Stomach smooth muscle (tissue), 2 donors: Measurements from ENCODE around the gene GRHL1.

Source experiments
- H3K27ac ChIP-seq: one replicate; pipeline ENCODE4 v1.7.0; 2013; ENCODE audit warnings: mild to moderate bottlenecking, low read length, inconsistent platforms
- H3K27me3 ChIP-seq, 2 donors: one replicate each; pipeline ENCODE4 v1.7.0; 2013; ENCODE audit warnings: low read length in 2 of 2; ENCODE audit not compliant: insufficient read depth in 2 of 2, control insufficient read depth in 1 of 2
- H3K36me3 ChIP-seq, 2 donors: one replicate each; pipeline ENCODE4 v1.7.0; 2013; ENCODE audit warnings: low read length in 2 of 2; ENCODE audit not compliant: control insufficient read depth in 2 of 2, insufficient read depth in 2 of 2
- H3K4me1 ChIP-seq: one replicate; pipeline ENCODE4 v1.7.0; 2013; ENCODE audit warnings: low read length; ENCODE audit not compliant: control insufficient read depth, insufficient read depth
- H3K4me3 ChIP-seq, 2 donors: one replicate each; pipeline ENCODE4 v1.7.0; 2013; ENCODE audit warnings: low read length in 2 of 2
- H3K9ac ChIP-seq, 2 donors: one replicate each; pipeline ENCODE4 v1.7.0; 2013; ENCODE audit warnings: low read length in 2 of 2, mild to moderate bottlenecking in 1 of 2
- H3K9me3 ChIP-seq, 2 donors: one replicate each; pipeline ENCODE4 v1.7.0; 2013; ENCODE audit warnings: low read length in 2 of 2; ENCODE audit not compliant: control insufficient read depth in 2 of 2
- donor health status: healthy.
- donor health status: Pancreatic carcinoma.

Gene GRHL1

DNA sequence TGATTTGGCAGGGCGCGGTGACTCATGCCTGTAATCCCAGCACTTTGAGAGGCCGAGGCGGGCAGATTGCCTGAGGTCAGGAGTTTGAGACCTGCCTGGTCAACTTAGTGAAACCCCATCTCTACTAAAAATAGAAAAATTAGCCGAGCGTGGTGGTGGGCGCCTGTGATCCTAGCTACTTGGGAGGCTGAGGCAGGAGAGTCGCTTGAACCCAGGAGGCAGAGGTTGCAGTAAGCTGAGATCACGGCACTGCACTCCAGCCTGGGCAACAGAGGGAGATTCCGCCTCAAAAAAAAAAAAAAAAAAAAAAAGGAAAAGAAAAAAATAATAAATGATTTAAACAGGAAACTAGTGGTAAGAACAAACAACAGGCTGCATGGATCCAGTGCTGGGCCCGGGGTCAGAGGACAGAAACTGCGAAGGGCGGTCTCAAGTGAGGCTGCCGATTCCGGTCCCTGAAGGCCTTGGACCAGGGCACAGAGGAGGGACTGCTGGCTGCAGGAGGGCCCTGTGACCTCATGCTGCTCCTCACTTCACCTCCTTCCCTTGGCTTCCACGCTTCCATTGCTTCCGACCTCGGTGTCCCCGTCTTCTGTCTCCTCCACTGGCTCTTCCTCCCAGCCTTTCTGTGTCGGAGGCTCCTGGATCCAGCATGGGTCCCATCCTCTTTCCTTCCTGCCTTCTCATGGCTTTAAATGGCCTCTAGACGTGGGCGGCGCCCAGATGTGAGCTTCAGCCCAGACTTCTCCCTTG lies 2.1 kb upstream of the GRHL1 start:
- Histone ChIP-seq H3K9ac (no peak overlapping the region), H3K4me3 (no peak overlapping the region), H3K27me3 (peaks cover 7 to 14% of the 10 kb centered on the region in 2 donors), H3K27ac (no peak overlapping the region), H3K9me3 (no peaks in the 10 kb centered on the region), H3K36me3 (no peaks in the 10 kb centered on the region), H3K4me1 (peaks cover 14% of the 10 kb centered on the region)

DNA sequence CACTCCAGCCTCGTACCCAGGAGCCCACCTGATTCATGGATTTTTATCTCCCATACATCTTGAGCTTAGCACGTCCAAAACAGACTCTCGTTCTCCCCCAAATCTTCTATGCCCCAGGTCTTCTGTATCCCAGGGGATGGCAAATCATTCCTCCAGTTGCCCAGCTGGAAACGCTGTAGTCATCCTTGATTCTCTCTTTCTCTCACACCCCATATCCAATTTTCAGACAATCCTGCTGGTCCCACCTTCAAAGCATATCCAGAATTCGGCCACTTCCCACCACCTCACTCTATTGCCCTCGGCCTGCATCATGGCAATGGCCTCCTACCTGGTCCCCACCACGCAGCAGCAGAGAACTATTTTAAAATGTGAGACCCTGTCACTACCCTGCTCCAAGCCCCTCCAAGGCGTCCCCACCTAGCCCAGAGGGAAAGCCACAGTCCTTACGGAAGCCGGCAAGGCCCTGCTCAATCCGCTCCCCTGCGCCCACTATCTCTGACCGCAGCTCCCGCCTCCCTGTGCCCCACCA lies 1.4 kb upstream of the GRHL1 start:
- peak overlapping the region in 1 of 2 donors; percentile 75 for H3K4me3 ChIP-seq
- no peak overlapping the region for H3K9ac ChIP-seq
- H3K27ac ChIP-seq, result no peak overlapping the region

DNA sequence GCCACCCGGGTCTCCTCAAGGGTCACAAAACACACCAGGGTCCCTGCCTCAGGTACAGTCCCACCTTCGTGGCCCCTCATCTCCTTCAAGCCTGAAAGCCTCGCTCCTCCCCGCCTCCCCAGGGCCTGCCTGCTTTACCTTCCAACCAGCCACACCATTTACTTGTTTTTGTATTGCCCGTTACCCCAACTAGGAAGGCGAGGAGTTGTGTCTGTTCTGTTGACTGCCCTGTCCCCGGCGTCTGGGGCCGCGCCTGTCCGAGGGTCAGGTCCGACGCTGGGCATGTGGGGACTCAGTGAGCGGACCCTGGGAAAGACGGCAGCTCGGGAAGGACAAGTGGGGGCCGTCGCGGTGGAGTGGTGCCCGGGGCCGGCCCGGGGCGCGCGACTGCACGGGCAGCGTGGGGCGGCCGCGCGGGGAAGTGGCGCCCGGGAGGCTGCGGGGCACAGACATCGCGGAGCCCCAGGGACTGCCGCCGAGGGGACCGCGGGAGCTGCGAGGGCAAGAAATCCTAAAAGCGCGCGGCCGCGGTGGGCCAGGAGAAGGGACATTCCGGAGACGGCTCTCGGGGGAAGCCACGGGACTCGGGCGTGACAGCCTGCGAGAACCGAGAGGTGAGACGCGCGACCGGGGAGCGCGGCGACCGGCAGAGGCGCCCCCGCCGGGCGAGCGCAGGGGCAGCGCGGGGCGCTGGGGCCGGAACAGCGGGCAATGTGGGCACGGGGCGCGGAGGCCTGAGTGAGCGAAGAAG lies 797 bp upstream of the GRHL1 start:
- no peaks in the 10 kb centered on the region for H3K9me3 ChIP-seq
- H3K27ac ChIP-seq, result no peak overlapping the region
- peaks cover 14% of the 10 kb centered on the region for H3K4me1 ChIP-seq
- peaks cover 4 to 5% of the 10 kb centered on the region in 2 donors for H3K27me3 ChIP-seq
- H3K36me3 ChIP-seq, result no peaks in the 10 kb centered on the region
- no peak overlapping the region for H3K9ac ChIP-seq
- H3K4me3 ChIP-seq, result peak overlapping the region; percentile 57 to 75

More for the DNA sequence above, 1.4 kb upstream of the GRHL1 start:
- H3K9me3 ChIP-seq, result no peaks in the 10 kb centered on the region
- H3K4me1 ChIP-seq, result peaks cover 14% of the 10 kb centered on the region
- peaks cover 4 to 9% of the 10 kb centered on the region in 2 donors for H3K27me3 ChIP-seq
- H3K36me3 ChIP-seq, result no peaks in the 10 kb centered on the region

DNA sequence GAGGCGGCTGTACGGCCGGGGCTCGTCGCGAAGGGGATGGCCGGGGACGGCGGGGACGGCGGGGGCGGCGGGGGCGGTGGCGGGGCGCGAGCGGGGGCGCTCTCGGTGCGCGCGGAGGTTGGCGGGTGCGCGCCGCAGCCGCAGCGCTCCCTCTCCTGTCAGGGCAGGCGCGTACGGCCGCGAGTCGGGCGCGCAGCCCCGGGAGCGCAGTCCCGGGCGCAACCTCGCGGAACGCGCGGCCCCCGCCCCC lies 296 bp upstream of the GRHL1 start:
- H3K9me3 ChIP-seq, result no peaks in the 10 kb centered on the region
- no peaks in the 10 kb centered on the region for H3K36me3 ChIP-seq
- peak overlapping the region; percentile 57 to 75 for H3K4me3 ChIP-seq
- no peak overlapping the region for H3K27ac ChIP-seq
- peaks cover 2 to 4% of the 10 kb centered on the region in 2 donors for H3K27me3 ChIP-seq
- no peak overlapping the region for H3K9ac ChIP-seq
- peaks cover 14% of the 10 kb centered on the region for H3K4me1 ChIP-seq

DNA sequence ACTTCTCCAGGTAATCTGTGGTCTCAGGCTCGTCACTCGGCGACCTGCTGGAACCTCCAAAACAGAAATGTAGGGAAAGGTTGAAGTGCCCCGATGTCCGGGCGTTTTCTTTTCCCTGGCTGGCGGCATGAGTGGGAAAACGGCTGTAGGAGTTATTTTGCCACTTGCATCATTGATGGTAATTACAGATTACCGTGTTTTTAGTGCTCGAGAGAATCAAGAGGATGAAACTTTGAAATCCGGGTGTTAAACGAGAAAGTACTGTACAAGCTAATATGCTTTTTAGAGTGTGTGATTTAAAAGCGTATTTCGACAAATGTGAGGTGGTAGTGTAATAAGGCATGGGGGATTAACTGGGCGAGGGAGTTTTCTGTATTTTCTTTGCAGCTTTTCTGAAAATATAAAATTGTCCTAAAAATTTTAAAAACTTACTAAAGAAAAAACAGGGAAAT lies 819 bp downstream of the GRHL1 start:
- Histone ChIP-seq H3K4me1 (peaks cover 14% of the 10 kb centered on the region), H3K36me3 (no peaks in the 10 kb centered on the region), H3K9ac (peak overlapping the region in 1 of 2 donors; percentile 38), H3K27ac (no peak overlapping the region), H3K27me3 (peaks cover 0 to 4% of the 10 kb centered on the region in 2 donors), H3K4me3 (peak overlapping the region; percentile 55 to 75), H3K9me3 (no peaks in the 10 kb centered on the region)

DNA sequence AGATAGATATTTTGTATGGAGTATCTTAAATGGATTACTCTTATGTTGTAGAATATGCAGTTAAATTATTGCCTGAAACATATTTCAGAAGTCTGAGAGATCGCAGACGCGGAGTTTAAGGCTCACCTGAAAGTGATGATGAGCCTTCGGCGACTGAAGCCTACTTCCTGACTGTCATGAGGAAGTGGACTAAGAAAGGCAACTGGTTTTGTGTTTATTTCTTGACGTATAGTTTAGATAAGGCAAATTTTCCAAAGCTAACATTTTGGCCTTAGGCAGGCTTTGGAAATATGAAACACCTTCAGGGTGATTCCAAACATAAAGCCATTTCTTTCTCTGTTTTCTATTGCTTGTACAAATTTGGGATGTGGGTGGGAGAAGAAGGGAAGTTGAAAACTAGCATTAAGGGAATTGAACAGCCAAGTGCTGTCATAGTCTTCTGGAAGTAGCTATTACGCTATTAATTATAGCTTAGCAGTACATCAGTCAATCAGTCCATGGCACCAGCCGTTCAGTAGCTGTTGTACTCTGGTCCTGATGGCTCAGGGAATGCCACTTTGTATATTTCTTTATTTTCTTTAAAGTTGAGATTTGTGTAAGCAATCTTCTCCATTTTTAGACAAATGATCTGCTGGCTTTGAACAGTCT lies 1.5 kb downstream of the GRHL1 start:
- Histone ChIP-seq H3K27me3 (peaks cover 0 to 4% of the 10 kb centered on the region in 2 donors), H3K4me1 (peaks cover 14% of the 10 kb centered on the region), H3K27ac (no peak overlapping the region), H3K9ac (no peak overlapping the region), H3K4me3 (no peak overlapping the region), H3K9me3 (no peaks in the 10 kb centered on the region), H3K36me3 (no peaks in the 10 kb centered on the region)

DNA sequence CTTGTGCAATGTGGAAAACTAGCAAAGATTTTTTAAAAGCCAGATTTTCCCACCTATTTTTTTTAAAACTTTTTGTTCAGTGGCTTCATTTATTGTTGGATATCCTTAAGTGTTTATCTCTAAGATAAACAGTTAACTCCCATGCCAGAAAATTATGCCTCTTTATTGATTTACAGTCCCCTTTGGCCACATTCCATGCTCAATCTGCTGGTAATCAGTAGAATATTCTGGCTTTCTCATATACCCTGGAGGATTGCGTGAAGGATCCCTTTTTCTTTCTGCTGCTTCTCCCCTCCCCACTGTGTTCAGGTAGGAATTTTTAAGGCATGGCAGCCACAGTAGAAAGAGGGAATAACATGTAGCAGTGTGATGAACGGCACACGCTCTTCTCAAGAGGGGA lies 2.6 kb downstream of the GRHL1 start:
- peaks cover 0 to 4% of the 10 kb centered on the region in 2 donors for H3K27me3 ChIP-seq
- H3K27ac ChIP-seq, result no peak overlapping the region
- no peaks in the 10 kb centered on the region for H3K36me3 ChIP-seq
- H3K9ac ChIP-seq, result no peak overlapping the region
- H3K9me3 ChIP-seq, result no peaks in the 10 kb centered on the region
- peaks cover 14% of the 10 kb centered on the region for H3K4me1 ChIP-seq
- H3K4me3 ChIP-seq, result no peak overlapping the region

DNA sequence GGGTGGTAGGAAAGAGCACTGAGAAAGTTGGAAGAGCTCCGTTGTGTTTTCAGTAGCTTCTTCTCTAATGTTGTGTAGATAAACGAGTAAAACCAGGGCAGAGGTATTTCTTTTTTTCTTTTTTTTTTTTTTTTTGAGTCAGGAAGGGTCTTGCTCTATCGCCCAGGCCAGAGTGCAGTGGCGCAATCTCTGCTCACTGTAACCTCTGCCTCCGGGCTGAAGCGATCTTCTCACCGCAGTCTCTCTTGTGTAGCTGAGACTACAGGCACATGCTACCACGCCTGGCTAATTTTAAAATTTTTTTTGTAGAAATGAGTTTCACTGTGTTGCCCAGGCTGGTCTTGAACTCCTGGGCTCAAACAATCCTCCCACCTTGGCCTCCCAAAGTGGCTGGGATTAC lies 6.6 kb downstream of the GRHL1 start:
- no peak overlapping the region for H3K4me3 ChIP-seq
- H3K9me3 ChIP-seq, result no peaks in the 10 kb centered on the region
- H3K9ac ChIP-seq, result no peak overlapping the region
- no peak overlapping the region for H3K27ac ChIP-seq
- no peaks in the 10 kb centered on the region for H3K36me3 ChIP-seq
- H3K4me1 ChIP-seq, result no peaks in the 10 kb centered on the region
- peaks cover 0 to 2% of the 10 kb centered on the region in 2 donors for H3K27me3 ChIP-seq

DNA sequence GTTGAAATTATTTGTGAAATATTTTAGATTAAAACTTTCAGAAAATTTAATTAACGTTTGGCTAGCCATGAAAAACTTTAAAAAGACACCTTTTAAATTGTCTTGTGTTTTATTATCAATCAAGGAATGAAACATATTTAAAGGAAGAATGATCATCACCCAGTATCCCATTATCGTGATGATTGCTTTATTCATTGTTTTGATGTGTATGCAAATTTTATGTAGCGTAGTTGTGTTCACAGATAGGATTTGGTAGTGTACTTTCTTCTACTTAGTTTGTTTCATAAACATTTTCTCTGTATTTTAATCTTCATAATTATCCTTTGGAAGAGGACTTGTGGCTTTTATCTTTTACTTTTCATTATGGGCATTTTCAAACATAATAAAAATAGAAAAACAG lies 7.8 kb downstream of the GRHL1 start:
- Histone ChIP-seq H3K4me1 (no peaks in the 10 kb centered on the region), H3K36me3 (no peaks in the 10 kb centered on the region), H3K27me3 (peaks cover 0 to 2% of the 10 kb centered on the region in 2 donors)

DNA sequence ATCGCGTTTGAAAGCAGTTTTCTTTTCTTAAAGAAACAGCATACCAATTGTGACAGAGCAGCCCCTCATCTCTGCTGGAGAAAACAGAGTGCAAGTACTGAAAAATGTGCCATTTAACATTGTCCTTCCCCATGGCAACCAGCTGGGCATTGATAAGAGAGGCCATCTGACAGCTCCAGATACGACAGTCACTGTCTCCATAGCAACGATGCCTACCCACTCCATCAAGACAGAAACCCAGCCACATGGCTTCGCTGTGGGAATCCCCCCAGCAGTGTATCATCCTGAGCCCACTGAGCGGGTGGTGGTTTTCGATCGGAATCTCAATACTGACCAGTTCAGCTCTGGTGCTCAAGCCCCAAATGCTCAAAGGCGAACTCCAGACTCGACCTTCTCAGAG lies 9.5 kb downstream of the GRHL1 start:
- Histone ChIP-seq H3K4me3 (no peak overlapping the region), H3K9me3 (no peaks in the 10 kb centered on the region), H3K27ac (no peak overlapping the region), H3K27me3 (peaks cover 0 to 2% of the 10 kb centered on the region in 2 donors), H3K4me1 (no peaks in the 10 kb centered on the region), H3K9ac (no peak overlapping the region), H3K36me3 (no peaks in the 10 kb centered on the region)

More for the DNA sequence above, 7.8 kb downstream of the GRHL1 start:
- H3K4me3 ChIP-seq, result no peak overlapping the region
- H3K9me3 ChIP-seq, result no peaks in the 10 kb centered on the region
- H3K27ac ChIP-seq, result no peak overlapping the region
- H3K9ac ChIP-seq, result no peak overlapping the region
